Epithelial cell of esophagus (primary cell): Measurements from ENCODE around the gene SLCO2A1.
A peak's percentile ranks its signal among the peaks of the same experiment; 100 is the strongest.

Source experiments
- DNase-seq: peaks from one replicate; pipeline ENCODE4 v3.0.0; 2010; ENCODE audit warnings: low read depth
- H3K4me3 ChIP-seq: 2 replicates; pipeline ENCODE4 v1.5.1; 2011; ENCODE audit warnings: mild to moderate bottlenecking, low read length, control low read depth
- TF ChIP-seq, protein P1 (sequence below): IDR thresholded peaks from 2 replicates; pipeline ENCODE4 v1.5.1; 2011; ENCODE audit warnings: low read depth, mild to moderate bottlenecking, low read length, control low read depth, inconsistent platforms; ENCODE audit not compliant: insufficient read depth; ENCODE audit errors: missing control alignments

SLCO2A1 gene

DNA sequence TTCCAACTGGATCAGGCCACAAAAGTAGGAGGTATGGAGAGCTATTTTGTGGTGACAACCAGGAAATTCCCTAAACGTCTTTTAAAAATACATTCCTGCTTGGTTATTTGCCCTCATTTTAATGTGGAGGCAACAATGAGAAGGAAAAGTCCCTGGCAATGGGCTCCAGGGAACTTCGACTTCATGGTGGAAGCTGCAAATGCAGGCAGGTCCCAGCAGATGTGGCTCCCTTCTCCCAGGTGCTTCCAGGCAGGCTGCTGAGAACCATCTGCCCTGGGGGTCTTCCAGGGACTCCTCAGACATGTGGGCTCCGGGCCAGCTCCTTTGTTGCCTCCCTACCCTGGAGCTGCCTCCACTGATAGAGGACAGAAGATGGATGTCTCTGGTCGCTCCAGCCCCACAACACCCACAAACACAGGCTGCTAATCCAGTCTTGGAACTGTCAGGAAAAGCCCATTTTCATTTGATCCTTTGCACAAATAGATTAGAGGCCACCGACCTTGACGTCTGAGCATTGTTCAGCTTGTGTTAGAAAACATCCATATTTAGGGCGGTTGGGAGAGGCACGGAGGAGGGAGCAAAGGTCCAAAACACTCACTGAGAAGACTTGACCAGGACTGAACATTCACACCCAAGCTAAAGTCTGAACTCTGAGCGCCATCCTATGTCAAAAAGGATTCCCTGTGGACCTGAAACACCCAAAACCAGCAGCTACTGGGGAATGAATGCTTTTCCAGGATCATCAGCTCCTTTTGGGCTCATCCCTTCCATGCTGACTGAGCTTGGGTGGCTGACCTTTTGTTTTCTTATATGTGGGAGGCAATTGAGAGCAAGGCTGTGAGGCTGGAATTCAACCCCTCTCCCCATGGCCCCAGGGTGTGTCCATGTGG is 30.2 kb upstream of the SLCO2A1 start:
- TF ChIP-seq, protein P1, sequence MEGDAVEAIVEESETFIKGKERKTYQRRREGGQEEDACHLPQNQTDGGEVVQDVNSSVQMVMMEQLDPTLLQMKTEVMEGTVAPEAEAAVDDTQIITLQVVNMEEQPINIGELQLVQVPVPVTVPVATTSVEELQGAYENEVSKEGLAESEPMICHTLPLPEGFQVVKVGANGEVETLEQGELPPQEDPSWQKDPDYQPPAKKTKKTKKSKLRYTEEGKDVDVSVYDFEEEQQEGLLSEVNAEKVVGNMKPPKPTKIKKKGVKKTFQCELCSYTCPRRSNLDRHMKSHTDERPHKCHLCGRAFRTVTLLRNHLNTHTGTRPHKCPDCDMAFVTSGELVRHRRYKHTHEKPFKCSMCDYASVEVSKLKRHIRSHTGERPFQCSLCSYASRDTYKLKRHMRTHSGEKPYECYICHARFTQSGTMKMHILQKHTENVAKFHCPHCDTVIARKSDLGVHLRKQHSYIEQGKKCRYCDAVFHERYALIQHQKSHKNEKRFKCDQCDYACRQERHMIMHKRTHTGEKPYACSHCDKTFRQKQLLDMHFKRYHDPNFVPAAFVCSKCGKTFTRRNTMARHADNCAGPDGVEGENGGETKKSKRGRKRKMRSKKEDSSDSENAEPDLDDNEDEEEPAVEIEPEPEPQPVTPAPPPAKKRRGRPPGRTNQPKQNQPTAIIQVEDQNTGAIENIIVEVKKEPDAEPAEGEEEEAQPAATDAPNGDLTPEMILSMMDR = peak; percentile 4
- H3K4me3 ChIP-seq = no peak overlapping the region
- DNase-seq = peak; percentile 7

DNA sequence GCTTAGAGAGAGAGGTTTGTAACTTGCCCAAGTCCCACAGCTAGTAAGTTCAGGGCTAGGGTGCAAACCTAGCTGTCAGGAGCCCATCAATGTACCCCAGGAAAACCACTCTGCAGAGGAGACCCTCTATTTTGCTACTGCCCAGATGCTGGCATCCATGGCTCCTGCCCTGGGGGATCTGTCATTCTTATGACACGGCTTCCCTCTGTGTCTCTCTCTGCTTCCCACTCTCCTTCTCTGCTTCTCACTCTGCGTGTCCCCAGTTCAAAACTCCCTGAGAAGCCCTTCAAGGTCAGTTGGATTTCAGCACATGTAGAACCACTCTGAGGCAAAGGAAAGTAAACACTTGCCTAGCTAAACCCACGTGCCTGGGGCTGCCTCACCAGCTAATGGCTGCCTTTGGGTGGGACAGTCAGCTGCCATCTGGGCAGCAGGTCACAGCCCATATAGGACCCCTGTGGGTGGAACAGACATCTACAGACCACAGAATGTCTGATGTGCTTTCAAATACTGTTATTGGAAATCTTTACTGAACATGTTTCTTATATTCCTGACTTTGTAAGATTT is 29.4 kb upstream of the SLCO2A1 start:
- DNase-seq = no peak
- TF ChIP-seq, protein P1 = no peak
- no peak overlapping the region for H3K4me3 ChIP-seq

DNA sequence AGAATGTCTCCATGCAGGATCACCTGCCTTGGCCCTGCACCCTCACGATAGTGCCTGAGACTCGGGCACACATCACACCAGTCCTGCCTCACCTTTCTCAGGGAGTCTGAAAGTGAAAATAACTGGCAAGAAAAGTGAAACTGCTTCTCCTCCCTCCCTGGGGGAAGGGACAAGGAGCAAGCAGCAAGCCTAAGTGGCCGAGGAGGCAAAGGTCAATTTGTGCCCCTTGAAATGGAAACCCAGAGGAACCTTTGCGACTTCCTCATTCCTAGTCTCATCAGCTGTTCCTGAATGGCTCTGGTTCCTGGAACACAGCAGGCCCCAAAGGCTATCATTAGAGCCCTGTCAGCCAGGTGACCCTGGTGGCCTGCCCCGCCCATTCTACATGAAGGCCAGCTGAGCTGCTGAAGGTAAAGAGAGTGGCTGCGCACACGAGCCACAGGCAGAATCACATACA is 28.0 kb upstream of the SLCO2A1 start:
- TF ChIP-seq, protein P1 = no peak
- no peak for DNase-seq
- no peak overlapping the region for H3K4me3 ChIP-seq

DNA sequence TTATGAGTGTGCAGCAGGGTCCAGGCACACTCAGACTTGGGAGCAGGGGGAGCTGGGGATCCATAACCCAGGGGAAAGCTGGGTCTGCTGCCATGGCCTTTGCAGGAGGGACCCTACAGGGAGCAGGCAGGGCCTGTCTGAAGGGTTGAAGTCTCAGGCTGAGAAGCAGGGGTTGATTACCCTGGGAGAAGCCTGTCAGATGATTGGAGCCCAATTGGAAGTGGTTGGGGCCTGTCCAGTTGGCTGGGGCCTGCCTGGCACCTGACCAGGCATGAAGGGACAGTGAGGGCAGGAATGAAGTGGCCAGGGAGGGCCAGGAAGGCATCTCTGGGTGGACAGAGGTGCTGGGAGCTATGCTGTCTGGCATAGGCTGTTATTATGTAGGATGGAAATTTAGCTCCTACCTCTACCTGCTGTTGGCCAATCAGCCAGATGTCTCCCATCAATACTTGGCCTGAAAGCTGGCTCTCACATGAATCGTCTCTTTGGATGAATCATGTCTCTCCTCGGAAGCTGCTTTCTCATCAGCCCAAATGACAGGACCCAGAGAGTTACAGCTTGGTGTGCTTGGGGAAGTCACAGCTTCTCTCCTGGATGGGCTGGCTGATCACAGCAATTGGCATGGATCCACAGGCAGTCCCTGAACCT is 27.4 kb upstream of the SLCO2A1 start:
- peak; percentile 22 for DNase-seq
- TF ChIP-seq, protein P1 = no peak
- H3K4me3 ChIP-seq = no peak overlapping the region

DNA sequence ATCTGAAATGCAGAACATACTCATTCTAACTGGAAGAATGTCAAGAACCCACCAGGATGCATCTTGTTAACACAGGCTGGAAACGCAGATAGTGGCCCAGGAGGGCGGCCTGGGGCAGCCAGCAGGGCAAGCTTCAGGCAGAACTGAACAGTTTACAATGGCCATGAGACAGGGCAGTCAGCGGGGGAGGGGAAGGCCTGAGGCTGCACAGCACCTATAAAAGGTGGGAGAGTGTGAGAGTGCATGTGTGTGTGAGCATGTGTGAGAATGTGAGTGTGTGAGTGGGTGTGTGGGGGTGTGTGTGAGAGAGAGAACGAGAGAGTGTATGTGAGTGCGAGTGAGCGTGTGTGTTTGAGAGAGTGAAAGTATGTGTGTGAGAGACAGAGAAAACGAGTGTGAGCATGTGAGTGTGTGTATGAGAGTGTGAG is 26.8 kb upstream of the SLCO2A1 start:
- no peak for DNase-seq
- H3K4me3 ChIP-seq = no peak overlapping the region
- TF ChIP-seq, protein P1 = no peak

DNA sequence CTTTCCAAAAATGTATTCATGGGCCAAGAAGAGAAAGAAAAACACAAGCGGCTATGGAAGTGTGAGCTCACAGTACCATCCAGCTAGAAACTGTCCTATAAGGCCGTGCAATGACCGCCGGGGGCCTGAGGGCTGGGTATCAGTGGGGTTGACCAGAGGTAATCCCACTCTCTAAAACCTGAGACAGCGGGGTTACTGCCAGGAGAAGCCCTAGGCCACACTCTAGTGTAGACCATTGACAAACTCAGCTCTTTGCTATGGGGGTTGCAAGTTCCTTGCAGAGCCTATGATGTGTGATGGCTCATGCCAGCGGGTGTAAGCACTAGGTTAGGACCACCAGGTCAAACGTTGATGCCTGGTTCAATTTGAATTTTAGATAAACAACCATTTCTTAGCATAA is 25.9 kb upstream of the SLCO2A1 start:
- no peak overlapping the region for H3K4me3 ChIP-seq
- no peak for DNase-seq
- TF ChIP-seq, protein P1 = no peak
